ENCODE data around the gene CFAP251. TPM values are rescaled to one million over a fixed set of nuclear protein-coding genes. Genes with fewer than 3 reads are reported as not detected.

CFAP251 gene
- polyA plus RNA-seq, 3 donors = 0.08 to 0.17 TPM; not detected in 1

DNA sequence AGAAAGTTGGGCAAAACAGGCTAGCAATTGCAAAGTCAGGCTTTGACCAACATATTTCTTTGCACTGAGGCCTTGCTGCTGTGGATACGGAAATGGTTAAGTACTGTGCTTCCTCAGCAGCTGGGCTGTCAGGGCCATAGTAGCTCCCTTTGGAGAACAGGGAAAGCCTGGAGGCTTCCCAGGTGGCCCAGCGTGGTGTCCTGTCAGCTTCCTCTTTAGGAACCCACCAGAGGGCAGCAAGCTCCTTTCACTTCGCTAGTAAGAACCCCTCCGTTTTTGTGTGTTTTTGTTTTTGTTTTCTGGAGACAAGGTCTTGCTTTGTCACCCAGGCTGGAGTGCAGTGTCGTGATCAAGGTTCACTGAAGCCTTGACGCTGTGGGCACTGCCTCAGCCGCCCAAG, 1.7 kb upstream of the CFAP251 start:
- peaks cover 17% of the 10 kb centered on the region for H3K4me1 Mint-ChIP-seq
- Histone ChIP-seq H3K4me1 (ENCODE audit: control insufficient read depth in 1 of 2, insufficient read depth in 2 of 2, low read length in 2 of 2) (peaks cover 19 to 23% of the 10 kb centered on the region in 2 donors), H4K20me1 (ENCODE audit: insufficient read depth, low read length) (no peaks in the 10 kb centered on the region), H3K4me2 (replicated peaks; ENCODE audit: extremely low read depth, low read length, poor library complexity, severe bottlenecking) (no peak overlapping the region), H3K4me3 (replicated peaks in 1 of 3; ENCODE audit: low read depth in 2 of 3, low read length in 3 of 3) (no peak overlapping the region), H2AFZ (ENCODE audit: insufficient read depth, low read depth, low read length, poor library complexity, severe bottlenecking) (no peak overlapping the region), H3K27me3 (ENCODE audit: control insufficient read depth in 2 of 2, insufficient read depth in 2 of 2, low read length in 2 of 2) (no peaks in the 10 kb centered on the region), H3K79me2 (ENCODE audit: insufficient read depth, low read length) (no peaks in the 10 kb centered on the region), H3K9me3 (replicated peaks in 1 of 2; ENCODE audit: control insufficient read depth in 1 of 2, insufficient read depth in 1 of 2, low read length in 2 of 2) (no peaks in the 10 kb centered on the region), H3K27ac (ENCODE audit: low read depth in 1 of 2, low read length in 2 of 2) (peak overlapping the region in 1 of 2 donors; percentile 83), H3K9ac (ENCODE audit: insufficient read depth, low read length, poor library complexity, severe bottlenecking) (no peak overlapping the region), H3K36me3 (replicated peaks in 1 of 2; ENCODE audit: control insufficient read depth in 1 of 2, insufficient read depth in 2 of 2, low read length in 2 of 2) (peaks cover 39 to 49% of the 10 kb centered on the region in 2 donors)
- no peak overlapping the region for H3K4me3 Mint-ChIP-seq
- TF ChIP-seq, protein P1, sequence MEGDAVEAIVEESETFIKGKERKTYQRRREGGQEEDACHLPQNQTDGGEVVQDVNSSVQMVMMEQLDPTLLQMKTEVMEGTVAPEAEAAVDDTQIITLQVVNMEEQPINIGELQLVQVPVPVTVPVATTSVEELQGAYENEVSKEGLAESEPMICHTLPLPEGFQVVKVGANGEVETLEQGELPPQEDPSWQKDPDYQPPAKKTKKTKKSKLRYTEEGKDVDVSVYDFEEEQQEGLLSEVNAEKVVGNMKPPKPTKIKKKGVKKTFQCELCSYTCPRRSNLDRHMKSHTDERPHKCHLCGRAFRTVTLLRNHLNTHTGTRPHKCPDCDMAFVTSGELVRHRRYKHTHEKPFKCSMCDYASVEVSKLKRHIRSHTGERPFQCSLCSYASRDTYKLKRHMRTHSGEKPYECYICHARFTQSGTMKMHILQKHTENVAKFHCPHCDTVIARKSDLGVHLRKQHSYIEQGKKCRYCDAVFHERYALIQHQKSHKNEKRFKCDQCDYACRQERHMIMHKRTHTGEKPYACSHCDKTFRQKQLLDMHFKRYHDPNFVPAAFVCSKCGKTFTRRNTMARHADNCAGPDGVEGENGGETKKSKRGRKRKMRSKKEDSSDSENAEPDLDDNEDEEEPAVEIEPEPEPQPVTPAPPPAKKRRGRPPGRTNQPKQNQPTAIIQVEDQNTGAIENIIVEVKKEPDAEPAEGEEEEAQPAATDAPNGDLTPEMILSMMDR (IDR thresholded peaks at IDR 0.05) = peak; percentile 15
- H3K36me3 Mint-ChIP-seq = peaks cover 27 to 63% of the 10 kb centered on the region in 2 donors
- H3K27ac Mint-ChIP-seq = peak overlapping the region in 6 of 7 donors; percentile 46 to 95 (median 86)
- peaks cover 0 to 2% (median 0%) of the 10 kb centered on the region in 3 donors for H3K27me3 Mint-ChIP-seq (ENCODE audit: low read depth in 3 of 3)
- no peaks in the 10 kb centered on the region for H3K9me3 Mint-ChIP-seq
- 67% methylated on average over 7 of the region's 7 CpGs for WGBS (ENCODE audit: insufficient coverage)
- DNase-seq = no peak
- intact Hi-C loops (cut with micrococcal nuclease) = no loop called here

DNA sequence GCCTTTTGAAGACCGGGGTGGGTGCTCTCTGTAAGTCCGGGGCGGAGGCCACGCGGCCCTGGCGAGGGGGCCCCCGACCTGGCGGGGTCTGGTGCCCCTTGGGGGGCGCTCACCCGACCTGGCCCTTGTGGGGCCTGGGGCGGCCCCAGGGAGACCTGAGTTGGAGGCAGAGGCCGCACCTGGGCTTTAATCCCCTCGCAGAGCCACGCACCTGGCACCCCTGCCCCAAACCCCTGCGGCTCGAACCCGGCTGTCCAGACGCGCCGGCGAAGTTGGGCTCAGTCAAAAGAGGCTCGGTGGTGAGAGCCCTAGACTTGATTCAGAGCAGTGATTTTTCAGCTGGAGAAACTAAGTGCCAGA, 267 bp downstream of the CFAP251 start:
- H2AFZ ChIP-seq (ENCODE audit: insufficient read depth, low read depth, low read length, poor library complexity, severe bottlenecking) = peak overlapping the region; percentile 82
- intact Hi-C loops (cut with micrococcal nuclease) = no loop called here
- 36% methylated on average over 20 of the region's 22 CpGs for WGBS (ENCODE audit: insufficient coverage)

More for the DNA sequence above, 267 bp downstream of the CFAP251 start:
- Histone ChIP-seq H3K27me3 (ENCODE audit: control insufficient read depth in 2 of 2, insufficient read depth in 2 of 2, low read length in 2 of 2) (no peaks in the 10 kb centered on the region), H3K27ac (ENCODE audit: low read depth in 1 of 2, low read length in 2 of 2) (no peak overlapping the region), H3K4me1 (ENCODE audit: control insufficient read depth in 1 of 2, insufficient read depth in 2 of 2, low read length in 2 of 2) (peaks cover 21 to 23% of the 10 kb centered on the region in 2 donors), H4K20me1 (ENCODE audit: insufficient read depth, low read length) (no peaks in the 10 kb centered on the region), H3K4me2 (replicated peaks; ENCODE audit: extremely low read depth, low read length, poor library complexity, severe bottlenecking) (peak overlapping the region; percentile 80), H3K9ac (ENCODE audit: insufficient read depth, low read length, poor library complexity, severe bottlenecking) (peak overlapping the region; percentile 55), H3K9me3 (replicated peaks in 1 of 2; ENCODE audit: control insufficient read depth in 1 of 2, insufficient read depth in 1 of 2, low read length in 2 of 2) (no peaks in the 10 kb centered on the region), H3K79me2 (ENCODE audit: insufficient read depth, low read length) (no peaks in the 10 kb centered on the region), H3K4me3 (replicated peaks in 1 of 3; ENCODE audit: low read depth in 2 of 3, low read length in 3 of 3) (peak overlapping the region in 1 of 3 experiments; percentile 74), H3K36me3 (replicated peaks in 1 of 2; ENCODE audit: control insufficient read depth in 1 of 2, insufficient read depth in 2 of 2, low read length in 2 of 2) (peaks cover 32 to 34% of the 10 kb centered on the region in 2 donors)
- Mint-ChIP-seq H3K4me3 (peak overlapping the region in 1 of 2 donors; percentile 79), H3K4me1 (peaks cover 20% of the 10 kb centered on the region), H3K27ac (peak overlapping the region in 3 of 7 donors; percentile 52 to 86 (median 80)), H3K27me3 (ENCODE audit: low read depth in 3 of 3) (peaks cover 0 to 3% (median 0%) of the 10 kb centered on the region in 3 donors), H3K36me3 (peaks cover 21 to 45% of the 10 kb centered on the region in 2 donors), H3K9me3 (no peaks in the 10 kb centered on the region)
- TF ChIP-seq, protein P1 (IDR thresholded peaks at IDR 0.05) = no peak
- DNase-seq = no peak

Measured in CD14-positive monocyte (primary cell).